Mammary epithelial cell (primary cell): ENCODE measurements around the gene CASK.
"Not testable (repeated sequence)": the region's sequence is repeated elsewhere in the genome, so short reads cannot be mapped to it uniquely, and the experiment has no call there.

Source experiments
- CTCF ChIP-seq, 2 donors: IDR thresholded peaks in 1 of 2; conservative IDR thresholded peaks in 1 of 2; 2 replicates each; pipeline ENCODE4 v1.5.1; 2011 to 2012; ENCODE audit warnings: inconsistent platforms in 2 of 2, low read length in 2 of 2, mild to moderate bottlenecking in 2 of 2, control low read depth in 1 of 2, low read depth in 1 of 2; ENCODE audit not compliant: insufficient read depth in 1 of 2; ENCODE audit errors: extremely low read depth in 1 of 2
- EZH2 ChIP-seq: IDR thresholded peaks from 2 replicates; pipeline ENCODE4 v1.6.1; 2012; ENCODE audit warnings: low read length, inconsistent platforms, borderline replicate concordance

- TF ChIP-seq EZH2; CTCF (conservative IDR thresholded peaks at IDR 0.05 in 1 of 2, IDR thresholded peaks at IDR 0.05 in 1 of 2; ENCODE audit: extremely low read depth in 1 of 2, insufficient read depth in 1 of 2, low read depth in 1 of 2, low read length in 2 of 2): not testable (repeated sequence)
Measured at GRCh38 chrX:41646201-41646600, 277.2 kb downstream of the CASK start.
